Pancreas (tissue), 10 donors: ENCODE measurements around the gene ESR1. TPM values are rescaled to one million over a fixed set of nuclear protein-coding genes. Genes with fewer than 3 reads are reported as not detected.

ENCODE experiments used
- ATAC-seq, 4 donors: fragments of 200-7000 bp; cut with Tn5 transposase; one replicate each; pipeline versions ENCODE4 v1.8.0 to v1.9.1; 2020; ENCODE audit warnings: mild to moderate bottlenecking in 4 of 4, moderate library complexity in 4 of 4
- DNase-seq, 6 donors: peaks; one replicate each; pipeline ENCODE4 v3.0.0-alpha.2; 2020
- FAIRE-seq: peaks from 2 replicates; lab custom pipeline; 2012; peaks lifted over from hg19 to GRCh38; lab: Jason Lieb, UNC
- H3K27ac ChIP-seq, 4 donors: fragments of 200-600 bp; sonication (generic); 1 replicate in 3 of 4; 2 replicates in 1 of 4; pipeline versions ENCODE4 v1.5.0 to v1.8.0; 2020
- H3K27me3 ChIP-seq, 4 donors: fragments of 200-600 bp; one replicate each; pipeline ENCODE4 v1.8.0; 2021
- H3K36me3 ChIP-seq, 3 donors: fragments of 200-600 bp; sonication (generic) in 1 of 3; one replicate each; pipeline versions ENCODE4 v1.5.0 to v1.8.0; 2020 to 2021
- H3K4me1 ChIP-seq, 3 donors: fragments of 200-600 bp; one replicate each; pipeline ENCODE4 v1.8.0; 2021
- H3K4me3 ChIP-seq, 4 donors: fragments of 200-600 bp; sonication (generic) in 2 of 4; one replicate each; pipeline versions ENCODE4 v1.5.0 to v1.8.0; 2020 to 2021
- H3K9me3 ChIP-seq, 4 donors: fragments of 200-600 bp; one replicate each; pipeline ENCODE4 v1.8.0; 2021
- WGBS, 2 donors: extraction: QIAGEN DNeasy Blood & Tissue Kit; methylation state at CpG; one replicate each; pipeline ENCODE4 v1.1.7; 2013; 5-methylcytosine and 5-hydroxymethylcytosine counted together
- intact Hi-C, 3 donors: fragments of 100-400 bp; cut with DNase I; formaldehyde crosslinking; loops; one replicate each; pipeline versions ENCODE4 v1.11.1 to v1.14.2; 2022
- polyA plus RNA-seq, 2 donors: library from polyadenylated mRNA; stranded (reverse); fragments of 200-250 nt; gene quantifications; one replicate each; pipeline ENCODE4 v1.2.3, GENCODE V29; 2013
- total RNA-seq, 6 donors: library from RNA; stranded (reverse); fragmentation: NEBNext Ultra II Directional in 4 of 6; extraction: Animal tissue kit (Norgen Biotek cat#: 25700) in 4 of 6; gene quantifications; one replicate each; pipeline versions ENCODE4 v1.2.1 to v1.2.4, GENCODE V29; 2021 to 2023
- TF ChIP-seq, protein P1 (sequence below), 4 donors: fragments of 200-600 bp; sonication (generic) in 3 of 4; IDR thresholded peaks; one replicate each; pipeline versions ENCODE4 v1.5.0 to v1.8.0; 2021; ENCODE audit warnings: antibody characterized with exemption in 4 of 4
- donor health status: healthy with polysubstance abuse.
- donor health status: DM: no; HTN: no; CAD: no; lungs with moderate emphysema.
- donor health status: DM: no; HTN: no; CAD: no.
- donor health status: control.
- donor health status: control.
- donor health status: Bipolar disorder and iron deficiency.
- donor health status: DM: yes; HTN: yes; CAD: no.
- donor health status: DM: no; HTN: no; CAD: no.
- donor health status: DM: no; HTN: no; CAD: no.
- donor health status: DM: yes; HTN: yes; CAD: no.

The ESR1 gene
- total and polyA plus RNA-seq, 8 donors = 0.19 to 1.0 (median 0.41) TPM

DNA sequence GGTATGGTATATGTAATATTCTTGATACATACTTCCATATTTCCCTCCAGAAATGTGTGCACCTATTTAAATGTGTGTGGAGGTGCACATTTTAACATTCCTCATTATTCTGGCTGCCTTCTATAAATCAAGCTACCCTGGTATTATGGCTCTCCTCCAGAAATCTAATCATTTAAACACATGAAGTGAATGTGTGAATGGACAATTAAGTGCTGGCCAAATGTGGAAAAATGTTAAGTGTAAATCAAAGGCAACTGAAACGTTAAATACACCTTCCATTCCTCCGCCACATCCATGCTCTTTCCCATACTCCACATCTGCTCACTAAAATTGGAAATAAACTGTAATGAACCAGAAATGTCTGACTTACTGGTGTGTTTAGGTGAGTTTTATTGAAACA is 24.9 kb upstream of the ESR1 start:
- TF ChIP-seq, protein P1, sequence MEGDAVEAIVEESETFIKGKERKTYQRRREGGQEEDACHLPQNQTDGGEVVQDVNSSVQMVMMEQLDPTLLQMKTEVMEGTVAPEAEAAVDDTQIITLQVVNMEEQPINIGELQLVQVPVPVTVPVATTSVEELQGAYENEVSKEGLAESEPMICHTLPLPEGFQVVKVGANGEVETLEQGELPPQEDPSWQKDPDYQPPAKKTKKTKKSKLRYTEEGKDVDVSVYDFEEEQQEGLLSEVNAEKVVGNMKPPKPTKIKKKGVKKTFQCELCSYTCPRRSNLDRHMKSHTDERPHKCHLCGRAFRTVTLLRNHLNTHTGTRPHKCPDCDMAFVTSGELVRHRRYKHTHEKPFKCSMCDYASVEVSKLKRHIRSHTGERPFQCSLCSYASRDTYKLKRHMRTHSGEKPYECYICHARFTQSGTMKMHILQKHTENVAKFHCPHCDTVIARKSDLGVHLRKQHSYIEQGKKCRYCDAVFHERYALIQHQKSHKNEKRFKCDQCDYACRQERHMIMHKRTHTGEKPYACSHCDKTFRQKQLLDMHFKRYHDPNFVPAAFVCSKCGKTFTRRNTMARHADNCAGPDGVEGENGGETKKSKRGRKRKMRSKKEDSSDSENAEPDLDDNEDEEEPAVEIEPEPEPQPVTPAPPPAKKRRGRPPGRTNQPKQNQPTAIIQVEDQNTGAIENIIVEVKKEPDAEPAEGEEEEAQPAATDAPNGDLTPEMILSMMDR (IDR thresholded peaks at IDR 0.05) = no peak
- 50 to 59% methylated on average over 2 of the region's 2 CpGs for WGBS, 2 donors
- DNase-seq (no peak), ATAC-seq (no peak), FAIRE-seq (no peak)
- no peak overlapping the region for H3K4me3 ChIP-seq
- intact Hi-C loops = no loop called here
- H3K27ac ChIP-seq = no peak overlapping the region
- H3K36me3 ChIP-seq = no peaks in the 10 kb centered on the region
- H3K4me1 ChIP-seq = no peaks in the 10 kb centered on the region
- no peaks in the 10 kb centered on the region for H3K9me3 ChIP-seq
- H3K27me3 ChIP-seq = no peaks in the 10 kb centered on the region

DNA sequence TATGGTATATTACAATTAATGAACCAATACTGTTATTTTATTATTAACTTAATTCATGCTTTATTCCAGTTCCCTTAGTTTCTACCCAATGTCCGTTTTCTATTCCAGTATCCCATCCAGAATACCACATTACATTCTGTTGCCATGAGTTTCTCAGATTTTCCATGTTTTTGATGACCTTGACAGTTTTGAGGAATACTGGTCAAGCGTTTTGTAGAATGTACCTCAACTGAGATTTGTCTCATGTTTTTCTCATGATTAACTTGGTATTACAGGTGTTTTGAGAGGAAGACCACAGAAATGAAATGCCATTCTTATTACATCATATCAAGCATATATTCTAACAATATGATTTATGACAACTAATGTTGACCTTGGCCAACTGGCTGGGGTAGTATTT is 23.8 kb upstream of the ESR1 start:
- no peak overlapping the region for H3K27ac ChIP-seq
- H3K4me1 ChIP-seq = no peaks in the 10 kb centered on the region
- H3K36me3 ChIP-seq = no peaks in the 10 kb centered on the region
- H3K4me3 ChIP-seq = no peak overlapping the region
- no peaks in the 10 kb centered on the region for H3K9me3 ChIP-seq
- TF ChIP-seq, protein P1 (IDR thresholded peaks at IDR 0.05) = no peak
- WGBS, 2 donors = 37 to 51% methylated on average over 2 of the region's 2 CpGs
- no peaks in the 10 kb centered on the region for H3K27me3 ChIP-seq
- no peak for DNase-seq
- intact Hi-C loops = no loop called here
- FAIRE-seq = no peak
- ATAC-seq = no peak

DNA sequence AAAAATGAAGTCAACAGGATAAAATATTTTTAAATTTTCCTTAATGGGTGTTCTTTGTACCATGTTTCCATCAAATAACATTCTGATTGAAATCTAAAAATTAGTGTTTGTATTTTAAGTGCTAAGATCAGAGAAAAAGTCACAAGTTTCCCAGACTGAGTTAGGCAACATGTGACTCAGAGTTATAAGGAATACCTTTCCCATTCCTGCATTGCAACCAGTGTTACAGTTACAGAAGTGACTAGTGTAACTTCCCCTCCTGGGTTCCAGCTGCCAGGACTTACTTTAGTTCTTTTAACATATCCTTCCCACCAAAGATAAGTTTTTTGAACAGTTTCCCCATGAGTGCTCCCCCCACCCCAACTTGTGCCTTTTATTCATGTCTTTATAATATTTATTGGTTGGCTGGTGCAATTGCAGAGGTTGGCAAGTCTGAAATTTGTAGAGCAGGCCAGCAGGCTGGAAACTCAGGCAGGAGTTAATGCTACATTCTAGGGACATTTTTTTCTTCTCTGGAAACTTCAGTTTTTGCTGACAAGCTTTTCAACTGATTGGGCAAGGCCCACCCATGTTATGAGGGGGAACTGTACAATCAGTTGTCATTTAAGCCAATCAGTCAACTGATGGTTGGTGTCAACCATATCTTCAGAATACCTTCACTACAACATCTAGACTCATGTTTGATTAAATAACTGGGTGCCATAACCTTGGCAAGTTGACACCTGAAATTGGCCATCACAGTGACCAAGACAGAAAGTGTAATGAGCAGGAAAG is 22.9 kb upstream of the ESR1 start:
- no peaks in the 10 kb centered on the region for H3K9me3 ChIP-seq
- no peaks in the 10 kb centered on the region for H3K27me3 ChIP-seq
- H3K36me3 ChIP-seq = no peaks in the 10 kb centered on the region
- ATAC-seq = no peak
- no peaks in the 10 kb centered on the region for H3K4me1 ChIP-seq
- no peak for DNase-seq
- H3K27ac ChIP-seq = no peak overlapping the region
- TF ChIP-seq, protein P1 (IDR thresholded peaks at IDR 0.05) = no peak
- H3K4me3 ChIP-seq = no peak overlapping the region
- intact Hi-C loops = no loop called here
- no peak for FAIRE-seq

DNA sequence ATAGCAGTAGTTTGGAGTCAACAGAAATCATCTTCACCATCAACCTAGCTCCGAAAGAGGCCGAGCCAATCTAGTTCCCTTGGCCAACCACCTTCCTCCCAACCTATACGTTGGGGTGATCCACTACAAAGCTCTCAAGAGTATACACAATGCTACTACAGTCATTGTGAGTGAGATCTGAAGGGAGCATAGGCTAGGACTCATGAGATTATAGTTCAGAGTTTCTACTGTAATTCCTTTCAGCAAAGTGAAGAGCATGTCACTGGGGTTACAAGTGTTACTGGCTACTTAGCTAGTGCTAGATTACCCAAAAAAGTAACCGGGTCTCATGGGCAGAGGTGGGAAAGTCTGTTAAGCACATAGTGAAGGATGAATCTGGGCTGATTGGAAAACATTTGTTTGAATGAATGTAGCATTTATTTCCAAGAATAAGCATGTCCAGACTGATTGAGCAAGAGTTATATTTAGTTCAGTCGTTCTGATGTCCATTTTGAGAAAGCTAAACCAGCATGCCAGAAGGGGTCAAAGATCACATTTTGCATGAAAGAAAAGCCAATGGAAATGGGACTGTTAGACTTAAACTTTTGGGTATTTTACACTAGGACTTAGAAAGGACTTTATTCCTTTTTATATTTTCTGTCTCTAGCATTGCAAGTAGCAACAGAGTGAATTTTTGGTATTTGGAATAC is 10.5 kb upstream of the ESR1 start:
- Histone ChIP-seq H3K27me3 (no peaks in the 10 kb centered on the region), H3K27ac (no peak overlapping the region), H3K4me1 (no peaks in the 10 kb centered on the region), H3K36me3 (no peaks in the 10 kb centered on the region), H3K9me3 (no peaks in the 10 kb centered on the region), H3K4me3 (no peak overlapping the region)
- TF ChIP-seq, protein P1 (IDR thresholded peaks at IDR 0.05) = no peak
- DNase-seq (no peak), FAIRE-seq (no peak), ATAC-seq (no peak)
- WGBS, 2 donors = 63 to 70% methylated on average over 5 of the region's 5 CpGs
- intact Hi-C loops = no loop called here

DNA sequence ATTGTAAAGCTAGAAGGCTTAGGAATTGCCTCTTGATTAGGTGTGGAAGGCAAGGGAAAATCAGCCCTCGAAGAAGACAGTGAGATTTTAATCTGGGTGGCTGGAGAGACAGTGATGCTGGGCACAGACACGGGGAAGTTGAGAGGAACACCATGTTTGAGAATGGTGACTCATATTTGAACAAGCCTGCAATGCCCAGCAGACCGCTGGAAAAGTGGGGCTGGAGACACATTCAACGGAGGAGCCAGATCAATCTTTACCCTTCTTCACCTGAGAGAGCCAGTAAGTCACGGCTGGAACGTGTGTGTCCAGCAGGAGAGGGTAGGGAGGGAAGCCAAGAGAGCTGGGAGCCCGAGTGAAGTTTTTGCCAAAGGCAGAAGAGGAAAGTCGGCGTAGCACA is 3.7 kb upstream of the ESR1 start:
- 43 to 55% methylated on average over 9 of the region's 9 CpGs for WGBS, 2 donors
- Histone ChIP-seq H3K9me3 (no peaks in the 10 kb centered on the region), H3K4me3 (no peak overlapping the region), H3K27ac (no peak overlapping the region), H3K36me3 (no peaks in the 10 kb centered on the region), H3K27me3 (peaks cover 0 to 11% (median 5%) of the 10 kb centered on the region in 4 donors), H3K4me1 (peaks cover 0 to 4% (median 0%) of the 10 kb centered on the region in 3 donors)
- ATAC-seq = no peak
- TF ChIP-seq, protein P1 (IDR thresholded peaks at IDR 0.05) = no peak
- no peak for DNase-seq
- FAIRE-seq = no peak
- intact Hi-C loops = no loop called here
